HG02623 (cell line): Measurements from ENCODE around the gene LPAR2.

Experiments
- ATAC-seq: cut with Tn5 transposase; IDR thresholded peaks from one replicate; pipeline ENCODE4 v1.9.1; 2021; ENCODE audit warnings: moderate library complexity; ENCODE audit not compliant: unreplicated experiment

LPAR2 gene

GRCh38 chr19:19654441-19654840 lies 26.4 kb upstream of the LPAR2 start:
- no peak for ATAC-seq

GRCh38 chr19:19653597-19654147 lies 25.7 kb upstream of the LPAR2 start:
- no peak for ATAC-seq

GRCh38 chr19:19652482-19653295 lies 24.7 kb upstream of the LPAR2 start:
- no peak for ATAC-seq

- ATAC-seq: no peak
These were observed 23.1 kb upstream of the LPAR2 start for GRCh38 chr19:19651076-19651475.

GRCh38 chr19:19650331-19650730 lies 22.3 kb upstream of the LPAR2 start:
- ATAC-seq: no peak

- ATAC-seq: no peak
These were observed 21.6 kb upstream of the LPAR2 start for GRCh38 chr19:19649580-19649995.

- ATAC-seq: no peak
These were observed 21.1 kb upstream of the LPAR2 start for GRCh38 chr19:19649155-19649554.

- ATAC-seq: no peak
These were observed 19.2 kb upstream of the LPAR2 start for GRCh38 chr19:19647037-19647835.

- no peak for ATAC-seq
These were observed 17.3 kb upstream of the LPAR2 start for GRCh38 chr19:19645233-19645870.

- no peak for ATAC-seq
These were observed 16.0 kb upstream of the LPAR2 start for GRCh38 chr19:19644054-19644388.

- peak; percentile 67 for ATAC-seq
These were observed 15.4 kb upstream of the LPAR2 start, which contains the start of gene GMIP for GRCh38 chr19:19643158-19644053. GMIP (minus strand) TSS chr19:19643657; CDS start chr19:19643529, 128 bp downstream.

GRCh38 chr19:19642506-19643157 lies 14.6 kb upstream of the LPAR2 start:
- no peak for ATAC-seq

GRCh38 chr19:19637523-19638251 lies 9.7 kb upstream of the LPAR2 start:
- no peak for ATAC-seq

- no peak for ATAC-seq
These were observed 9.1 kb upstream of the LPAR2 start for GRCh38 chr19:19637186-19637522.

GRCh38 chr19:19636573-19637185 lies 8.7 kb upstream of the LPAR2 start:
- ATAC-seq: no peak

- ATAC-seq: no peak
These were observed 7.3 kb upstream of the LPAR2 start for GRCh38 chr19:19635313-19635702.

- ATAC-seq: no peak
These were observed 6.7 kb upstream of the LPAR2 start for GRCh38 chr19:19634516-19635312.
